Ovary (tissue), 3 donors: ENCODE measurements around the gene TCF4.

ENCODE experiments used
- EP300 ChIP-seq: sonication (generic); formaldehyde crosslinking; IDR thresholded peaks from one replicate; pipeline ENCODE4 v1.6.1; 2017; ENCODE audit warnings: antibody characterized with exemption
- POLR2A ChIP-seq: fragments of 450-650 bp; IDR thresholded peaks from one replicate; pipeline ENCODE4 v1.6.1; 2017; ENCODE audit warnings: antibody characterized with exemption, mild to moderate bottlenecking, moderate library complexity
- TF ChIP-seq, protein P1 (sequence below), 3 donors: fragments of 450-650 bp in 2 of 3; fragments of 200-600 bp in 1 of 3; IDR thresholded peaks; one replicate each; pipeline versions ENCODE4 v1.5.1 to v1.8.0; 2016 to 2022; ENCODE audit warnings: antibody characterized with exemption in 3 of 3, mild to moderate bottlenecking in 1 of 3
- donor health status: DM: no; HTN: no; CAD: no.

GRCh38 chr18:55314615-55315237 lies 273.3 kb downstream of the TCF4 start:
- TF ChIP-seq, protein P1, sequence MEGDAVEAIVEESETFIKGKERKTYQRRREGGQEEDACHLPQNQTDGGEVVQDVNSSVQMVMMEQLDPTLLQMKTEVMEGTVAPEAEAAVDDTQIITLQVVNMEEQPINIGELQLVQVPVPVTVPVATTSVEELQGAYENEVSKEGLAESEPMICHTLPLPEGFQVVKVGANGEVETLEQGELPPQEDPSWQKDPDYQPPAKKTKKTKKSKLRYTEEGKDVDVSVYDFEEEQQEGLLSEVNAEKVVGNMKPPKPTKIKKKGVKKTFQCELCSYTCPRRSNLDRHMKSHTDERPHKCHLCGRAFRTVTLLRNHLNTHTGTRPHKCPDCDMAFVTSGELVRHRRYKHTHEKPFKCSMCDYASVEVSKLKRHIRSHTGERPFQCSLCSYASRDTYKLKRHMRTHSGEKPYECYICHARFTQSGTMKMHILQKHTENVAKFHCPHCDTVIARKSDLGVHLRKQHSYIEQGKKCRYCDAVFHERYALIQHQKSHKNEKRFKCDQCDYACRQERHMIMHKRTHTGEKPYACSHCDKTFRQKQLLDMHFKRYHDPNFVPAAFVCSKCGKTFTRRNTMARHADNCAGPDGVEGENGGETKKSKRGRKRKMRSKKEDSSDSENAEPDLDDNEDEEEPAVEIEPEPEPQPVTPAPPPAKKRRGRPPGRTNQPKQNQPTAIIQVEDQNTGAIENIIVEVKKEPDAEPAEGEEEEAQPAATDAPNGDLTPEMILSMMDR (IDR thresholded peaks at IDR 0.05) = no peak
- TF ChIP-seq POLR2A (no peak), EP300 (no peak)
